Raji (cell line): ENCODE data around the gene MAGEC1.

ENCODE experiments used
- POLR2A ChIP-seq: IDR thresholded peaks from 2 replicates; pipeline ENCODE4 v1.6.1; 2011; ENCODE audit warnings: low read depth, low read length, control low read depth; ENCODE audit not compliant: insufficient read depth

The MAGEC1 gene

DNA sequence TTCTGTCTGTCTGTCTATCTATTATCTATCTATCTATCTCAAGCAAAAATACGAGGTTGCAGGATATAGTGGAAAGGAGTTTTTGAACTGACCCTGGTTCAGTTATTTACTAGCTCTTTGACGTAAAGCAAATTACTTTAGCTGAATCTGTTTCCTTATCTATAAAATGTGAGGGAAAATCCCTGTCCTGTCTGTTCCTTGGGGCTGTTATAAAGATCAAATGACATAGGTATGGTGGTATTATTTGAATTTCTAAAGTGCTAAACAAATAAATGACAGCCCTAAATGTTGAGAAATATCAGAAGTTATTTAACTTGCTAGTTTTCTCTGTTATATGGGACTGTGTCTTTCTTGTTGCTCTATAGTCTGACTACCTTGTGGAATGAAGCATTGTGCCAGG, 55.0 kb downstream of the MAGEC1 start:
- TF ChIP-seq POLR2A = no peak
